Measurements from ENCODE around the gene UFD1. TPM values are rescaled to one million over a fixed set of nuclear protein-coding genes. Genes with fewer than 3 reads are reported as not detected.
A peak's percentile ranks its signal among the peaks of the same experiment; 100 is the strongest.
"Not testable (repeated sequence)": the region's sequence is repeated elsewhere in the genome, so short reads cannot be mapped to it uniquely, and the experiment has no call there.

Gene UFD1
- total RNA-seq, 1 donor = 44.9 TPM

DNA sequence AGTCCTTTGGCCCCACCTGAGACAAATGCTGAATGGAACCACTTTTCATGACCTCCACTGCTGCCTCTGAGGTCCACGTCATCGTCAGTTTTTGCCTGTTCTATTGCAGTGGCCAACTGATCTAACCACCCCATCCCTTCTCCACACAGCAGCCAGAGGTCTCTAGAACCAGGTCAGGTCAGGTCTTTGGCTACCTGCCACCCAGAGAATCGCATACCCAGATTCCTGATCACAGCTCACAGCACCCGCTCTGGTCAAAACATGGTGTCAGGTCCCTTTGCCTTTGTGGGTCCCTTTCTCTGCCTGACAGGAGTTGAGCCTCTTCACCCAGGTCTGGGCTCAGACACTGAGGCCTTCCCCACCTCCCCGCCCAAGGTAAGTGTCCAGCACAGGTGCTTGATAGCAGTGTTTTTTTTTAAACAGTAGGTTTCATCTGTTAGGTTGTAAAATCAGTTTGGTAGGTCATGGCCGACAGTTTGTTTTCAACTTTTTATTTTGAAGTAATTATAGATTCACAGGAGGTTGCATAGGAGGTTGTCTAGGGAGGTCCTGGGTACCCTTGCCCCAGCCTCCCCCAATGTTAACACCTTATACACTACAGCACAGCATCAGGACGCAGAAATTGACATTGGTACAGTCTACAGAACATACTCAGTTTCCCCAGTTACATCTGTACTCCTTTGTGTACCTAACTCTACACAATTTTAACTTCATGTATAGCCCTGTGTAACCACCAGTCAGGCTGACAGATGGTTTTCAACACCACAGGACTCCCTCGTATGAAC is 38.4 kb downstream of the UFD1 start:
- no peak overlapping the region for H3K4me3 ChIP-seq (ENCODE audit: low read depth, low read length)
- TF ChIP-seq, protein P1, sequence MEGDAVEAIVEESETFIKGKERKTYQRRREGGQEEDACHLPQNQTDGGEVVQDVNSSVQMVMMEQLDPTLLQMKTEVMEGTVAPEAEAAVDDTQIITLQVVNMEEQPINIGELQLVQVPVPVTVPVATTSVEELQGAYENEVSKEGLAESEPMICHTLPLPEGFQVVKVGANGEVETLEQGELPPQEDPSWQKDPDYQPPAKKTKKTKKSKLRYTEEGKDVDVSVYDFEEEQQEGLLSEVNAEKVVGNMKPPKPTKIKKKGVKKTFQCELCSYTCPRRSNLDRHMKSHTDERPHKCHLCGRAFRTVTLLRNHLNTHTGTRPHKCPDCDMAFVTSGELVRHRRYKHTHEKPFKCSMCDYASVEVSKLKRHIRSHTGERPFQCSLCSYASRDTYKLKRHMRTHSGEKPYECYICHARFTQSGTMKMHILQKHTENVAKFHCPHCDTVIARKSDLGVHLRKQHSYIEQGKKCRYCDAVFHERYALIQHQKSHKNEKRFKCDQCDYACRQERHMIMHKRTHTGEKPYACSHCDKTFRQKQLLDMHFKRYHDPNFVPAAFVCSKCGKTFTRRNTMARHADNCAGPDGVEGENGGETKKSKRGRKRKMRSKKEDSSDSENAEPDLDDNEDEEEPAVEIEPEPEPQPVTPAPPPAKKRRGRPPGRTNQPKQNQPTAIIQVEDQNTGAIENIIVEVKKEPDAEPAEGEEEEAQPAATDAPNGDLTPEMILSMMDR (IDR thresholded peaks at IDR 0.05; ENCODE audit: insufficient read depth, low read depth, low read length) = no peak
- DNase-seq (ENCODE audit: low read depth) = no peak

DNA sequence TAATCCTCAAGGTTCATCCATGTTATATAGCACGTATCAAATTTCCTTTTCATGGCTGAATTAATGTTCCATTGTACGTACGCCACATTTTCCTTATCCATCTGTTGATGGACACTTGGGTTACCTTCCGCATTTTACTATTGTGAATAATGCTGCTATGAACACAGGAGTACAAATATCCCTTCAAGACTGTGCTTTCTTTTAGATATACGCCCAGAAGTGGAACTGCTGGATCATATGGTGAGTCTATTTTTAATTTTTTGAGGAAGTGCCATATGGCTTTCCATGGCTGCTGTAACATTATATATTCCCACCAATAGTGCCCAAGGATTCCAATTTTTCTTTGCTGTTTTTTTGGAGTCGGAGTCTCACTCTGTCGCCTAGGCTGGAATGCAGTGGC is 40.7 kb downstream of the UFD1 start:
- DNase-seq (ENCODE audit: low read depth) = no peak
- H3K4me3 ChIP-seq (ENCODE audit: low read depth, low read length) = no peak overlapping the region
- TF ChIP-seq, protein P1 (IDR thresholded peaks at IDR 0.05; ENCODE audit: insufficient read depth, low read depth, low read length) = no peak

DNA sequence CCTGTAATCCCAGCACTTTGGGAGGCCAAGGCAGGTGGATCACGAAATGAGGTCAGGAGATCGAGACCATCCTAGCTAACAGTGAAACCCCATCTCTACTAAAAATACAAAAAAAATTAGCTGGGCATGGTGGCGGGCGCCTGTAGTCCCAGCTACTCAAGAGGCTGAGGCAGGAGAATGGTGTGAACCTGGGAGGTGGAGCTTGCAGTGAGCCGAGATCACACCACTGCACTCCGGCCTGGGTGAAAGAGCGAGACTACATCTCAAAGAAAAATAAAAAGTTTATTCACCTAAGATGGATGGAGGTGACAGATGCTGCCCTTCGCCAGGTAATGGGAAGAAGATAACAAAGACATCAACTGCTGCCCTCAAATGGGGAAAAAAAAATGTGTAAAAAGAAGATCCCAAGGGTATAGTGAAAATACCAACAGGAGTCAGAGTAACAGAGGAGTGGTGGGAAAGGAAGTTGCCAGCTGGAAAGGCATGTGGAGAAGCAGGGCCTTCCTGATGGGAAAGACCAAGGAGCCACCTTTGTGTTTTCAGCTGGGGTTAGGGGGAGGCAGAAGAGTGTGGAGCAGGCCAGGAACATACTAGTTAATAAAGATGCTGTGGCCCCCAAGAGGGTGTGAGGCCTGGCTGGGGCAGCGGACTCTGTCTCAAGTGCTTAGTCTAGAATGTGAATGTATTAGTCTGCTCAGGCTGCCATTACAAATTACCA is 42.4 kb downstream of the UFD1 start:
- DNase-seq (ENCODE audit: low read depth) = not testable (repeated sequence)

DNA sequence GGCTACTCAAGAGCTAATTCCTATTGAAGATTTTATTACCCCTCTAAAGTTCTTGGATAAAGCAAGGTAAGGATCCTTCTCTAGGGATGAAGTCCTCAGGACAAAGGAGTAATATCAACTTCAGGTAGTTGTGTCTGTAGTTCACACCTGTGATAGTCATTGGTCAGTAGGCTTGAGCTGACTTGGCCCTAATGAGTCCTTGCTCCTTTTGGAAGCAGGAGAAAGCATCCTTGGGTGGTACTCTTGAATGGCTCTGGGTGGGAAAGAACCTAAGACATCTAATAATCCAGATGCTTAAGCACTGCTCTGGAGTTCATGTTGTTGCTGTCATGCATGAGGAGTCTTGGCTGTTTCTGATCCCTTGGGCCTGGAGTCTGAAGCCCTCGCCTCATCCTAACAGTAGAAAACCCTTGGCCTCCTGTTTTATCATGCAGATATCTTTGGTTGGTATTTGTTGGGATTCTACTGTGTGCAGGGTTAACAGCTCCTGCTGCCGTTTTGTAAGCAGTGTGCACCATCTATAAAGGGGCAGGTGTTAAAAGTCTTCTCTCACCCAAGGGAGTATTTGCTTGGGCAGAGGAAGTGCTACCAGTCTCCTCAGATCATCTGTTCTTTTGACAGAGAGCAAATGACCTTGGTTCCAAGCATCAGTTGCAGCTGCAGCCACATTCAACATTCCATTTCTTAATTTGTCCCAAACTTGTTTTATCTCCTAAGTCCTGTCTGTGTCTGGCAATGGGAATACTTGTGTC is 44.0 kb downstream of the UFD1 start:
- TF ChIP-seq, protein P1 (IDR thresholded peaks at IDR 0.05; ENCODE audit: insufficient read depth, low read depth, low read length) = no peak
- DNase-seq (ENCODE audit: low read depth) = no peak
- H3K4me3 ChIP-seq (ENCODE audit: low read depth, low read length) = no peak overlapping the region

More for the DNA sequence above, 42.4 kb downstream of the UFD1 start:
- not testable (repeated sequence) for H3K4me3 ChIP-seq (ENCODE audit: low read depth, low read length)

DNA sequence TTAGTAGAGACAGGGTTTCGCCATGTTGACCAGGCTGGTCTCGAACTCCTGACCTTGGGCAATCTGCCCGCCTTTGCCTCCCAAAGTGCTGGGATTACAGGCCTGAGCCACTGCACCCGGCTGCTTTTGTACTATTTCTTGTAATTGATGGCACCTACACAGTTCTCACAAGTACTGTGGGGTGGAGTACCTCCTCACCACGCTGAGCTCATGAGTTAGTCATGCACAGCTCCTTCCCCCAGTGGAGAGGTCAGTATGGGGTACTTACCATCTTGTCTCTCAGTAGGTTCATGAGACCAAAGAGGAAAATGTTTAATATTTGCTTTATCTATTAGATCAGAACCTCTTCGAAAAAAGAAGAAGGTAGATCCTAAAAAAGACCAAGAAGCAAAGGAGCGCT is 44.6 kb downstream of the UFD1 start:
- DNase-seq (ENCODE audit: low read depth) = no peak
- H3K4me3 ChIP-seq (ENCODE audit: low read depth, low read length) = no peak overlapping the region
- TF ChIP-seq, protein P1 (IDR thresholded peaks at IDR 0.05; ENCODE audit: insufficient read depth, low read depth, low read length) = no peak

DNA sequence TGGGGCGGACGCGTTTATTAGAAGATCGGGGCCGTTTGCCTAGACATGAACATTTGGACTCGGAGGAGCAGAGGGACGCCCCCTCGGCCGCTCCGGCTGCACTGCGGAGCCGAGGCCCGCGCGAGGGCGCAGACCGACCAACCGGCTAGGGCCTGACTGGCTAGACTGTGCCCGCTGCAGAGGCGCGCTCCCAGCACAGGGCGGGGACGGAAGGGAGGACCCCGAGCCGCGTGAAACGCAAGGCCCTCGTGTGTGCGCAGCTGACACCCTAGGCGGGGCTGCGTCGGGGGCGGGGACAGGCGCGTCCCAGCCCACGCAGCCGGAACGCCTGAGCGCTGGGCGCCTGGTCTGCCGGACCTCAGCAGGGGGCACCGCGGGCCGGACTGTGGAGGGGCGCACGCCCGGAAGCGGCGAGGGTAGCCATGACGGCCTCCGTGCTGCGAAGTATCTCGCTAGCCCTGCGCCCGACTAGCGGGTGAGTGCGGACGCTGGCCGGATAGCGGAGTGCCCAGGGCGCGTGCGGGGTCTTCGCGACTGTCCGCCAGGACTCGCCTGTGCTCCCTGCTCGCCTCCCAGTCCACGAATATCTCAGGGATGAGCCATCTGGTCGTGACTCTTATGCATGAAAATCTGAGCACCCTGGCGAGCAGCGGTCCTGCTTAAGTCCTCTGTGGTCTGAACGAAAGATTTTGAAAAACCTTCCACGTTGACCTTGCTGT is 46.7 kb downstream of the UFD1 start, which contains the start of gene MRPL40:
MRPL40 (plus strand) TSS at position 413 of the 719 bp plus-strand sequence; CDS start at position 423, 10 bp downstream.
- TF ChIP-seq, protein P1 (IDR thresholded peaks at IDR 0.05; ENCODE audit: insufficient read depth, low read depth, low read length) = peak; percentile 13
- DNase-seq (ENCODE audit: low read depth) = peak; percentile 95
- peak within 1 kb of the TSS; percentile 89 for H3K4me3 ChIP-seq (ENCODE audit: low read depth, low read length)
